ENCODE results near the gene ALDOC. TPM values are rescaled to one million over a fixed set of nuclear protein-coding genes. Genes with fewer than 3 reads are reported as not detected.

ALDOC gene
- total RNA-seq, 1 donor from 2014 or later, result 10.3 TPM

DNA sequence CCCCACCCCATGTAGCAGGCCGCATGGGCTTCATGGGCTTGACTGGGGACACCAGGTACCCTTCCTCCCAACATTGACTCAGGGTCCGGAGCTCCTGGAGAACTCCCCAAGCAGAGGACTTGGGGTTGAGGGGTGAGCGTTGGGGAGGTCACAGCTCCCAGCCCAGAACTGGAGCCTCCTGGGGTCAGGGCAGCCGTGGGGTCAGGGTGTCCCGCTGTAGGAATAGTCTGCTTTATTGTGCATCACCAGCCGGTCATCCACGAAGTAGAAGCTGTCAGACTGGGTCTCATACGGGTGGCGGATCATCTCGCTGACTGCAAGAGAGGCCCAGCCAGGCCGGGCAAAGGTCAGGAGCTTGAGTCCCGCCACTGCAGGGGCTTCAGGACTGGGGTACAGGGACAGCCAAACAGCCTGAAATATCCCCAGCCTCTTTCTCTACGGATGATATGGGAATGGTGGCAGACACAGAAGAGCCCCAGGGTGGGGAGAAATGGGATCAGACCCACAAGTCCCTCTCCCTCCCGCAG, 29.5 kb downstream of the ALDOC start:
- H3K9me3 Mint-ChIP-seq (ENCODE audit: unreplicated experiment), result no peaks in the 10 kb centered on the region
- peaks cover 7% of the 10 kb centered on the region for H3K4me1 ChIP-seq (ENCODE audit: insufficient read depth, low read length)
- no peak overlapping the region for H3K27ac Mint-ChIP-seq (ENCODE audit: unreplicated experiment)
- FAIRE-seq (no peak), DNase-seq (ENCODE audit: low read depth) (no peak)
- H3K4me2 ChIP-seq (ENCODE audit: low read length), result no peak overlapping the region
- peaks cover 5% of the 10 kb centered on the region for H3K27me3 Mint-ChIP-seq (ENCODE audit: low read depth, unreplicated experiment)
- peaks cover 2% of the 10 kb centered on the region for H3K36me3 Mint-ChIP-seq (ENCODE audit: low read depth, unreplicated experiment)
- no peak overlapping the region for H3K4me3 ChIP-seq (ENCODE audit: insufficient read depth, low read depth, low read length)
- no peaks in the 10 kb centered on the region for H3K27me3 ChIP-seq (ENCODE audit: insufficient read depth, low read length)
- H3K4me3 Mint-ChIP-seq (ENCODE audit: unreplicated experiment), result no peak overlapping the region
- peaks cover 5% of the 10 kb centered on the region for H3K79me2 ChIP-seq (ENCODE audit: insufficient read depth, low read length)
- no peaks in the 10 kb centered on the region for H3K36me3 ChIP-seq (ENCODE audit: insufficient read depth, low read length)
- H3K4me1 Mint-ChIP-seq (ENCODE audit: low read depth, unreplicated experiment), result peaks cover 7% of the 10 kb centered on the region
- H3K27ac ChIP-seq (ENCODE audit: low read depth, low read length), result no peak overlapping the region
- H3K9ac ChIP-seq (ENCODE audit: low read length), result no peak overlapping the region
- peaks cover 44% of the 10 kb centered on the region for H4K20me1 ChIP-seq (ENCODE audit: insufficient read depth, low read length)
- no peaks in the 10 kb centered on the region for H3K9me3 ChIP-seq (ENCODE audit: insufficient read depth, low read depth, low read length)
- H2AFZ ChIP-seq (ENCODE audit: low read depth, low read length), result no peak overlapping the region
- TF ChIP-seq, protein P1, sequence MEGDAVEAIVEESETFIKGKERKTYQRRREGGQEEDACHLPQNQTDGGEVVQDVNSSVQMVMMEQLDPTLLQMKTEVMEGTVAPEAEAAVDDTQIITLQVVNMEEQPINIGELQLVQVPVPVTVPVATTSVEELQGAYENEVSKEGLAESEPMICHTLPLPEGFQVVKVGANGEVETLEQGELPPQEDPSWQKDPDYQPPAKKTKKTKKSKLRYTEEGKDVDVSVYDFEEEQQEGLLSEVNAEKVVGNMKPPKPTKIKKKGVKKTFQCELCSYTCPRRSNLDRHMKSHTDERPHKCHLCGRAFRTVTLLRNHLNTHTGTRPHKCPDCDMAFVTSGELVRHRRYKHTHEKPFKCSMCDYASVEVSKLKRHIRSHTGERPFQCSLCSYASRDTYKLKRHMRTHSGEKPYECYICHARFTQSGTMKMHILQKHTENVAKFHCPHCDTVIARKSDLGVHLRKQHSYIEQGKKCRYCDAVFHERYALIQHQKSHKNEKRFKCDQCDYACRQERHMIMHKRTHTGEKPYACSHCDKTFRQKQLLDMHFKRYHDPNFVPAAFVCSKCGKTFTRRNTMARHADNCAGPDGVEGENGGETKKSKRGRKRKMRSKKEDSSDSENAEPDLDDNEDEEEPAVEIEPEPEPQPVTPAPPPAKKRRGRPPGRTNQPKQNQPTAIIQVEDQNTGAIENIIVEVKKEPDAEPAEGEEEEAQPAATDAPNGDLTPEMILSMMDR (IDR thresholded peaks at IDR 0.05; ENCODE audit: insufficient read depth, low read depth, low read length), result no peak
- no peak for TF ChIP-seq EZH2 (IDR thresholded peaks at IDR 0.05; ENCODE audit: insufficient read depth, low read length)

DNA sequence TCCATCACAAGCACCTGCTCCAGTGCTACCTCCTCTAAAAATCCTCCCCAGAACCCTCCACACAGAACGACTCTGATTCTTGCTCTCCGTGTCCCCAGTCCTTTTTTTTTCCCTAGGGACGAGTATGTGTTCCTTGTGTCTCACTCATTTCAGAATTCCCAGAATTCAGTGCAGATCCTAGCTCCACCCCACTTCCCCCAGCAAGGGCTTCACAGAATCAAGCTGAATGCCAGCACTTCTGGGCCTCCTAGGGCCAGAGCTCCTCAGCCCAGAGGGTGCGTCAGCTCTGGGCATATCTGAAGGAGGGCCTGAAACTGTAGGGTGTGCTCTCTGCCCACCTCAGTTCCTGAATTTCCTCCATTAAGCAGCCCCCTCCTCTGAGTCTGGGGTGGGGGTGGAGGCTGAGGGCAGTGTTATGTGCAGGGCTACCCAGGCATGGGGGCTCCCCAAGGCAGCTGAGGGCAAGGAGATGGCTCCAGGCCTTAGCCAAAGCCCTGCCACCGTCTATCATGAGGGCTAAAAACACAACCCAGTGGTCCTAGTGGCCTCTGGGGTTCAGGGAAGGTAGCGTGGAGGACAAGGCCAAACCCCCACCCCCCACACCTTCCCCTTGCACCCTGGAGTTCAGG, 30.8 kb downstream of the ALDOC start:
- no peaks in the 10 kb centered on the region for H3K79me2 ChIP-seq (ENCODE audit: insufficient read depth, low read length)
- peaks cover 2% of the 10 kb centered on the region for H3K36me3 Mint-ChIP-seq (ENCODE audit: low read depth, unreplicated experiment)
- H2AFZ ChIP-seq (ENCODE audit: low read depth, low read length), result no peak overlapping the region
- peaks cover 34% of the 10 kb centered on the region for H4K20me1 ChIP-seq (ENCODE audit: insufficient read depth, low read length)
- H3K9ac ChIP-seq (ENCODE audit: low read length), result no peak overlapping the region
- no peak overlapping the region for H3K4me3 Mint-ChIP-seq (ENCODE audit: unreplicated experiment)
- H3K4me1 ChIP-seq (ENCODE audit: insufficient read depth, low read length), result no peaks in the 10 kb centered on the region
- H3K4me3 ChIP-seq (ENCODE audit: insufficient read depth, low read depth, low read length), result no peak overlapping the region
- H3K4me1 Mint-ChIP-seq (ENCODE audit: low read depth, unreplicated experiment), result peaks cover 4% of the 10 kb centered on the region
- DNase-seq (ENCODE audit: low read depth), result no peak
- TF ChIP-seq, protein P1 (IDR thresholded peaks at IDR 0.05; ENCODE audit: insufficient read depth, low read depth, low read length), result no peak
- TF ChIP-seq EZH2 (IDR thresholded peaks at IDR 0.05; ENCODE audit: insufficient read depth, low read length), result no peak
- no peaks in the 10 kb centered on the region for H3K27me3 ChIP-seq (ENCODE audit: insufficient read depth, low read length)
- no peak overlapping the region for H3K27ac Mint-ChIP-seq (ENCODE audit: unreplicated experiment)
- no peaks in the 10 kb centered on the region for H3K9me3 ChIP-seq (ENCODE audit: insufficient read depth, low read depth, low read length)
- no peak overlapping the region for H3K4me2 ChIP-seq (ENCODE audit: low read length)
- H3K27me3 Mint-ChIP-seq (ENCODE audit: low read depth, unreplicated experiment), result peaks cover 5% of the 10 kb centered on the region
- H3K27ac ChIP-seq (ENCODE audit: low read depth, low read length), result no peak overlapping the region
- FAIRE-seq, result no peak
- H3K36me3 ChIP-seq (ENCODE audit: insufficient read depth, low read length), result no peaks in the 10 kb centered on the region
- H3K9me3 Mint-ChIP-seq (ENCODE audit: unreplicated experiment), result no peaks in the 10 kb centered on the region

DNA sequence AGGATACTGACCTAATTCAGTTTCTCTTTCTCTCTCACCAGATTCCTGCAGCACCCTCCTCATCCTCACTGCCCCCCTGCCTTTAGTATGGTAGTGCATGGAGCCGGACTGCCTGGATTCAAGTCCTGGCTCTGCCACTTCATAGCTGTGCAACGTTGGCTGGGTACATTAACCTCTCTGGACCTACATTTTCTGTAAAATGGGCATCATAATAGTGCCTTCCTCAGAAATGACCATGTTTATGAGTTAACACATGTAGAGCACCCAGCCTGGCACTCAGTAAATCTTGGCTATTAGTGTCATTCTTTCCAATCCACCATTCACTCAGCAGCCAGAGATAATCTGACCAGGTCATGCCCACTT, 31.6 kb downstream of the ALDOC start:
- H3K27me3 Mint-ChIP-seq (ENCODE audit: low read depth, unreplicated experiment), result peaks cover 5% of the 10 kb centered on the region

More for the DNA sequence above, 31.6 kb downstream of the ALDOC start:
- H3K4me3 ChIP-seq (ENCODE audit: insufficient read depth, low read depth, low read length), result no peak overlapping the region
- H3K27me3 ChIP-seq (ENCODE audit: insufficient read depth, low read length), result no peaks in the 10 kb centered on the region
- Mint-ChIP-seq H3K36me3 (ENCODE audit: low read depth, unreplicated experiment) (peaks cover 2% of the 10 kb centered on the region), H3K4me3 (ENCODE audit: unreplicated experiment) (no peak overlapping the region), H3K4me1 (ENCODE audit: low read depth, unreplicated experiment) (peaks cover 4% of the 10 kb centered on the region), H3K27ac (ENCODE audit: unreplicated experiment) (no peak overlapping the region), H3K9me3 (ENCODE audit: unreplicated experiment) (no peaks in the 10 kb centered on the region)
- H3K36me3 ChIP-seq (ENCODE audit: insufficient read depth, low read length), result no peaks in the 10 kb centered on the region
- peaks cover 26% of the 10 kb centered on the region for H4K20me1 ChIP-seq (ENCODE audit: insufficient read depth, low read length)
- no peaks in the 10 kb centered on the region for H3K79me2 ChIP-seq (ENCODE audit: insufficient read depth, low read length)
- no peak overlapping the region for H3K27ac ChIP-seq (ENCODE audit: low read depth, low read length)
- no peak overlapping the region for H2AFZ ChIP-seq (ENCODE audit: low read depth, low read length)
- H3K4me1 ChIP-seq (ENCODE audit: insufficient read depth, low read length), result no peaks in the 10 kb centered on the region
- H3K9ac ChIP-seq (ENCODE audit: low read length), result no peak overlapping the region
- TF ChIP-seq EZH2 (IDR thresholded peaks at IDR 0.05; ENCODE audit: insufficient read depth, low read length), result no peak
- no peak overlapping the region for H3K4me2 ChIP-seq (ENCODE audit: low read length)
- FAIRE-seq (no peak), DNase-seq (ENCODE audit: low read depth) (no peak)
- no peaks in the 10 kb centered on the region for H3K9me3 ChIP-seq (ENCODE audit: insufficient read depth, low read depth, low read length)

Data from astrocyte (in vitro differentiated cells and primary cell).